Activated CD4-positive, alpha-beta memory T cell treated with anti-CD3 and anti-CD28 coated beads, Interleukin-2, amount 10 ng/mL, durations not matched to agents 7 days and 5 days (primary cell): ENCODE measurements around the gene ESCO1. TPM values are rescaled to one million over a fixed set of nuclear protein-coding genes. Genes with fewer than 3 reads are reported as not detected.

ENCODE experiments used
- total RNA-seq, 2 experiments: library from RNA; stranded (reverse); gene quantifications; one replicate each; pipeline ENCODE4 v1.2.3, GENCODE V29; 2021

Gene ESCO1
- total RNA-seq, 2 experiments from 2014 or later: 22.8 to 22.9 TPM

Other genes starting within 250 kb of the ESCO1 start
- 10 to 100 TPM; 96.6 to 97.5 TPM for gene SNRPD1, start 11.6 kb upstream of the ESCO1 start, total RNA-seq
- gene ABHD3, start 104.1 kb upstream of the ESCO1 start, total RNA-seq: 10 to 100 TPM; 49.2 to 53.5 TPM
- gene MIB1, start 140.1 kb upstream of the ESCO1 start, total RNA-seq: 10 to 100 TPM; 57.8 to 58.3 TPM